Tibial nerve (tissue), 4 donors: ENCODE results near the gene MEF2C. TPM values are rescaled to one million over a fixed set of nuclear protein-coding genes. Genes with fewer than 3 reads are reported as not detected.

Source experiments
- DNase-seq, 2 donors: peaks; one replicate each; pipeline ENCODE4 v3.0.0-alpha.2; 2019; ENCODE audit warnings: low spot score in 2 of 2
- H3K27ac ChIP-seq, 4 donors: fragments of 200-600 bp; sonication (generic) in 3 of 4; one replicate each; pipeline ENCODE4 v1.5.1; 2017 to 2019; ENCODE audit warnings: mild to moderate bottlenecking in 1 of 4
- H3K27me3 ChIP-seq, 2 donors: fragments of 200-600 bp; sonication (generic) in 1 of 2; one replicate each; pipeline versions ENCODE4 v1.5.1 to v1.6.0; 2017 to 2019
- H3K36me3 ChIP-seq, 3 donors: fragments of 200-600 bp; sonication (generic); one replicate each; pipeline ENCODE4 v1.5.1; 2018 to 2019
- H3K4me1 ChIP-seq, 4 donors: fragments of 200-600 bp; sonication (generic) in 3 of 4; one replicate each; pipeline ENCODE4 v1.5.1; 2017 to 2019
- H3K4me3 ChIP-seq, 4 donors: fragments of 200-600 bp; sonication (generic) in 3 of 4; one replicate each; pipeline ENCODE4 v1.5.1; 2017 to 2019; ENCODE audit warnings: mild to moderate bottlenecking in 1 of 4, moderate library complexity in 1 of 4
- H3K9me3 ChIP-seq, 4 donors: fragments of 200-600 bp; sonication (generic) in 3 of 4; one replicate each; pipeline ENCODE4 v1.5.1; 2017 to 2019
- EP300 ChIP-seq, 2 donors: sonication (generic); formaldehyde crosslinking; IDR thresholded peaks; one replicate each; pipeline ENCODE4 v1.6.1; 2017; ENCODE audit warnings: antibody characterized with exemption in 2 of 2, mild to moderate bottlenecking in 1 of 2
- POLR2A ChIP-seq, 2 donors: fragments of 450-650 bp; IDR thresholded peaks; one replicate each; pipeline ENCODE4 v1.6.1; 2017; ENCODE audit warnings: antibody characterized with exemption in 2 of 2, mild to moderate bottlenecking in 2 of 2, moderate library complexity in 2 of 2
- WGBS, 2 donors: methylation state at CpG; one replicate each; pipeline ENCODE4 v1.1.5; 2018; 5-methylcytosine and 5-hydroxymethylcytosine counted together
- total RNA-seq, 4 donors: library from RNA; depleted of rRNA; stranded (reverse); fragments of >200 nt; gene quantifications; one replicate each; pipeline ENCODE4 v1.1.0, GENCODE V29; 2016
- TF ChIP-seq, protein P1 (sequence below), 5 experiments: fragments of 200-600 bp in 3 of 5; fragments of 450-650 bp in 2 of 5; sonication (generic) in 3 of 5; IDR thresholded peaks; one replicate each; pipeline ENCODE4 v1.5.1; 2016 to 2019; ENCODE audit warnings: antibody characterized with exemption in 5 of 5, mild to moderate bottlenecking in 3 of 5, moderate library complexity in 2 of 5

The MEF2C gene
- total RNA-seq, 4 donors from 2014 or later = 16.5 to 40.8 (median 29.1) TPM

DNA sequence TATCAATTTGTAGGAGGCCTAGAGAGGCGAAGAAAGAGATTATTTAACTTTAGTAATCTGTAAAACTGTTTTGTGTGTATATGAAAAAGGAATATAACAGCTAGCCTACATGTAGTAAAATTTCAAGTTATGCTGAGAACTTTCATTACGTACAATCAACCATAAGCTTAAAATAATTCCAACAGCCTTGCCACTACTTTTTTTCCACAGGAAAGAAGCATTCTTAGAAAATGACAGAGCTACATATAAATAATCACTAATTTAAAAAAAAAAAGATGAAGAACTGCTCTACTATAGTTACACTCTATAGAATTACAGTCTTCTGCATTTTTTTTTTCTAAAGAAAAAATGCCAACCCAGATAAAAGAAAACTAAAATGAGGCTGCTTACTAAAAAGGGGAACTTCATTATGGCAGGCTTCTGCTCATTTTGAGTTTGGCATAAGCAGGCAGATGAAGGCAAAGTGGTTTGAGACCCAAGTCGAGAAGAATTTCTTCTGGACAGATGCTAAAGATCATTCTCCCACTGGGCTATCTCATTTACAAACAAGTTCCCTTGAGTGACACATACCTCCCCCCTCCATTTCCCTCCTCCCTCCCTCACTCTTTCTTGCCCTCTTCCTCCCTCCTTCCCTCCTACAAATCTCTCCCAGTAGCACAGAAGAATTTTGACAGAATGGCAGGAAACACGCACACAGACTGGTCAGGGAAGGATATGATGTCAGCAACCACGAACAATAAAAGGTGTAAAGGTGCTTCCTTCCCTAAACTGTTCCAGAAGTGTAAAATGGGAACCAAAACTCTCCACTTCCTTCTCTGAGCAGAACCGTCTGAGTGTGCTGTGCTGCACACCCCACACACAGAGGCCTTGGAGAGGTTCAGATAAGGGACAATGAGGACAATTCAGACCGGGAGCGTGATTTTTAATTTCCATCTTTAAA lies 56.1 kb downstream of the MEF2C start:
- no peaks in the 10 kb centered on the region for H3K27me3 ChIP-seq
- peaks cover 0 to 47% (median 9%) of the 10 kb centered on the region in 4 donors for H3K4me1 ChIP-seq
- TF ChIP-seq, protein P1, sequence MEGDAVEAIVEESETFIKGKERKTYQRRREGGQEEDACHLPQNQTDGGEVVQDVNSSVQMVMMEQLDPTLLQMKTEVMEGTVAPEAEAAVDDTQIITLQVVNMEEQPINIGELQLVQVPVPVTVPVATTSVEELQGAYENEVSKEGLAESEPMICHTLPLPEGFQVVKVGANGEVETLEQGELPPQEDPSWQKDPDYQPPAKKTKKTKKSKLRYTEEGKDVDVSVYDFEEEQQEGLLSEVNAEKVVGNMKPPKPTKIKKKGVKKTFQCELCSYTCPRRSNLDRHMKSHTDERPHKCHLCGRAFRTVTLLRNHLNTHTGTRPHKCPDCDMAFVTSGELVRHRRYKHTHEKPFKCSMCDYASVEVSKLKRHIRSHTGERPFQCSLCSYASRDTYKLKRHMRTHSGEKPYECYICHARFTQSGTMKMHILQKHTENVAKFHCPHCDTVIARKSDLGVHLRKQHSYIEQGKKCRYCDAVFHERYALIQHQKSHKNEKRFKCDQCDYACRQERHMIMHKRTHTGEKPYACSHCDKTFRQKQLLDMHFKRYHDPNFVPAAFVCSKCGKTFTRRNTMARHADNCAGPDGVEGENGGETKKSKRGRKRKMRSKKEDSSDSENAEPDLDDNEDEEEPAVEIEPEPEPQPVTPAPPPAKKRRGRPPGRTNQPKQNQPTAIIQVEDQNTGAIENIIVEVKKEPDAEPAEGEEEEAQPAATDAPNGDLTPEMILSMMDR (IDR thresholded peaks at IDR 0.05) = no peak
- peak in 1 of 2 donors; percentile 35 for TF ChIP-seq POLR2A (IDR thresholded peaks at IDR 0.05)
- TF ChIP-seq EP300 (IDR thresholded peaks at IDR 0.05) = peak; percentile 86 to 94
- 50 to 52% methylated on average over 8 of the region's 8 CpGs for WGBS, 2 donors
- H3K27ac ChIP-seq = peak overlapping the region; percentile 29 to 70 (median 66)
- no peaks in the 10 kb centered on the region for H3K9me3 ChIP-seq
- DNase-seq = peak in 1 of 2 donors; percentile 52
- no peaks in the 10 kb centered on the region for H3K36me3 ChIP-seq
- no peak overlapping the region for H3K4me3 ChIP-seq

DNA sequence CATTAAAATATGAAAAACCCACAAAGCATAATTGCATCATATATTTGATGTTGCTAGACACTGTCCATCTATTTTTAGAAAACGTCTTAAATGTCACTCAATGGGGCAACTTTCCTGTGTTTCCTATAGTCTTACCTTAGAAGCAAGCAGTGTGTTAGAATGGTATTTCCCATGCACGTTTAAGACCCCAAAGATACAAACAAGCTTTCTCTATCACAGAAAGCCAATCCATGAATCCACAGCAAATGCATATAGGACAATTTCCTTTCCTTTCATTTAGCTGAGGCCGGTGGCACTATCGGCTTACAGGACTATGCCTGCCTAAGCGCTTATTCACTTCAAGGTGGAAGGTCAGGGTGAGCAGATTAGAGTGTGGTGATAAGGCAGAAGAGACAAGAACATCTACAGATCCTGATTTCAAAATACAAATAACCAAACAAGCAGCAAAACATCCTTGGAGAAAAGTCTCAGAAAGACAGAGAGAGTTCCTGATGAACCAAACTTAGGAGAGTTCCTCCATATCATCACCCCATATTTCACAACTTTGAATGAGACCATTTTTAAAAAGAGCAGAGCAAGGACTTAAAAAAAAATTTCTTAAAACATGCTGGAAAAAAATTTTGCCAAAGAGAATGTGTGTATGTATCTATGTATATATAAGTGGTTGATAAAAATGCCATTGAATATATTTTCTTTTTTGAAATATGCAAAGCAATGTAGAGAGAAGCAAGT lies 57.2 kb downstream of the MEF2C start:
- TF ChIP-seq EP300 (IDR thresholded peaks at IDR 0.05) (no peak), POLR2A (IDR thresholded peaks at IDR 0.05) (no peak)
- TF ChIP-seq, protein P1 (IDR thresholded peaks at IDR 0.05) = no peak
- no peak for DNase-seq
- WGBS, 2 donors = 51 to 65% methylated on average over 5 of the region's 5 CpGs
- Histone ChIP-seq H3K27ac (peak overlapping the region in 3 of 4 donors; percentile 62 to 70 (median 69)), H3K36me3 (no peaks in the 10 kb centered on the region), H3K9me3 (no peaks in the 10 kb centered on the region), H3K4me1 (peaks cover 0 to 47% (median 9%) of the 10 kb centered on the region in 4 donors), H3K27me3 (no peaks in the 10 kb centered on the region), H3K4me3 (no peak overlapping the region)

DNA sequence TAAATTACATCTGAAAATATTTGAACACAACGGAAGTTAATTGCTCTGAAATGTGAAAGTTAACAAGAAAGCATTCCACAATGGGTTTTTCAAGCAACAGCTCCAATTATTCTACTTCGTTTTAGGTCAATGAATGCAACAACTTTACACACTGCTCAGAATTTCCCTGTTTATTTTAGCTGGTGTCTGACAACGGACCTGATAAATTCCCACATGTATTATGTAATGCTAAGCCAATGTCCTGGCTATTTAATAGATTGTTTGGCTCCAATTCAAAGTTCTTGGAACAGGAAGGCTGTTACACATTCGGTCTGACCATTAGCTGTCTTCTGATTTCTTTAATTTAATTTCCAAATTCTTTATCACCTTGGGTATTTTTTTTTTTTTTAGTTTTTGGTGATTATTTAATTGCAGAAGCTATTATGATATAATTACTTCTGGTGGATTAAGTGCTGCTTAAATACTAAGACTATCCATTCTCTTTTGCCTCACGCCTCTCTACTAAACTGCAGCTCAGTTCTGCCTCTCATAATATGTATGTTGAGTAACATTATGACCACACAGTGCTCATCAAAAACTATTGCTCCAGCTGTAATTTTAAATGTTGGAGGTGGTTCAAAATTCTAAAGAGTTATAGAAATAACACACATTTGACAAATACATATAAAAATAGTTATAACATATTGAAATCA lies 57.9 kb downstream of the MEF2C start:
- Histone ChIP-seq H3K4me1 (peaks cover 0 to 47% (median 9%) of the 10 kb centered on the region in 4 donors), H3K9me3 (no peaks in the 10 kb centered on the region), H3K27ac (peak overlapping the region in 3 of 4 donors; percentile 62 to 70 (median 69)), H3K27me3 (no peaks in the 10 kb centered on the region), H3K4me3 (peak overlapping the region in 2 of 4 donors; percentile 7 to 17), H3K36me3 (no peaks in the 10 kb centered on the region)
- TF ChIP-seq, protein P1 (IDR thresholded peaks at IDR 0.05) = no peak
- TF ChIP-seq EP300 (IDR thresholded peaks at IDR 0.05) = peak in 1 of 2 donors; percentile 45
- 18 to 26% methylated on average over 5 of the region's 5 CpGs for WGBS, 2 donors
- DNase-seq = no peak

DNA sequence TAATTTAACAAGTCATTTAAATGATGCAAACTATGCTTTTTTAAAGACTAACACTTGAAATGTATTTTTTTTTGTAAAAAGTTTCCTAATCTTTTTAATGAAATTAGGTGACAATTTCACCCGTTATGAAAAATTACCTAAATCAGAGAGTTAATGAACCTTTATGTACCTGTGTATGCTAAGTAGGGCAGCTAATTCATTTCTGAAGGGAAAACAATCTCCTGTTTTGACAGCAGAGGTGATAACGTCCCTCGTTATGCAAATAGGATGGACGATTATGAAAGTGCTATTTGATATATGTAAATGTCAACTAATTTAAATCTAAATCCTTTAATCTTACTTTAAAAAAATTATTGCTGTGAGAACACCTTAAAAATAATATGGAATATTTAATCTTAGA lies 58.8 kb downstream of the MEF2C start:
- no peak overlapping the region for H3K4me3 ChIP-seq
- no peak for TF ChIP-seq POLR2A (IDR thresholded peaks at IDR 0.05)
- no peak for TF ChIP-seq EP300 (IDR thresholded peaks at IDR 0.05)
- TF ChIP-seq, protein P1 (IDR thresholded peaks at IDR 0.05) = no peak
- no peaks in the 10 kb centered on the region for H3K27me3 ChIP-seq
- H3K27ac ChIP-seq = peak overlapping the region in 3 of 4 donors; percentile 45 to 70 (median 62)
- 67 to 80% methylated on average over 4 of the region's 4 CpGs for WGBS, 2 donors
- DNase-seq = no peak
- peaks cover 0 to 47% (median 6%) of the 10 kb centered on the region in 4 donors for H3K4me1 ChIP-seq
- no peaks in the 10 kb centered on the region for H3K36me3 ChIP-seq
- no peaks in the 10 kb centered on the region for H3K9me3 ChIP-seq
